ENCODE results near the gene EML4.
"Not testable (repeated sequence)": the region's sequence is repeated elsewhere in the genome, so short reads cannot be mapped to it uniquely, and the experiment has no call there.

The EML4 gene

GRCh38 chr2:42169100-42169873 lies at the start of gene EML4:
TSS of gene EML4 (plus strand) at chr2:42169353. CDS start at chr2:42169612, 259 bp downstream.
- no peak for TF ChIP-seq CTCF (IDR thresholded peaks at IDR 0.05; ENCODE audit: control extremely low read depth, extremely low read depth, low read depth, missing control alignments)

GRCh38 chr2:42123426-42123825 lies 45.7 kb upstream of the EML4 start:
- CTCF ChIA-PET, result interaction anchor here (1.2 to 1.4 kb wide), 2 partner anchors 10 to 27 kb away, joined by 4 read pairs; no protein-coding TSS in a partner anchor

More at GRCh38 chr2:42169100-42169873, at the start of gene EML4:
- ChIA-PET POLR2A (no interaction called here), CTCF (interaction anchor here (1.5 kb wide), 1 partner anchor 73 kb away, joined by 3 read pairs; no protein-coding TSS in a partner anchor)
- DNase-seq (ENCODE audit: extremely low spot score), result peak; percentile 94

GRCh38 chr2:42124011-42124785 lies 45.0 kb upstream of the EML4 start:
- ChIA-PET POLR2A (interaction anchor here (0.8 kb wide), 1 partner anchor 9 kb away, joined by 5 read pairs; no protein-coding TSS in a partner anchor), CTCF (interaction anchor here (1.2 to 1.6 kb wide), 5 partner anchors 11 to 38 kb away, joined by 3 to 6 read pairs (median 4); no protein-coding TSS in a partner anchor)
- no peak for TF ChIP-seq CTCF (IDR thresholded peaks at IDR 0.05; ENCODE audit: control extremely low read depth, extremely low read depth, low read depth, missing control alignments)
- no peak for DNase-seq (ENCODE audit: extremely low spot score)

More at GRCh38 chr2:42123426-42123825, 45.7 kb upstream of the EML4 start:
- POLR2A ChIA-PET, result no interaction called here
- no peak for TF ChIP-seq CTCF (IDR thresholded peaks at IDR 0.05; ENCODE audit: control extremely low read depth, extremely low read depth, low read depth, missing control alignments)
- DNase-seq (ENCODE audit: extremely low spot score), result no peak

GRCh38 chr2:42125841-42126594 lies 43.1 kb upstream of the EML4 start:
- DNase-seq (ENCODE audit: extremely low spot score), result no peak
- no peak for TF ChIP-seq CTCF (IDR thresholded peaks at IDR 0.05; ENCODE audit: control extremely low read depth, extremely low read depth, low read depth, missing control alignments)
- POLR2A ChIA-PET, result interaction anchor here (0.6 kb wide), 1 partner anchor 650 kb away, joined by 3 read pairs; no protein-coding TSS in a partner anchor
- CTCF ChIA-PET, result interaction anchor here (0.9 to 1.6 kb wide), 8 partner anchors 10 to 111 kb away, joined by 3 to 7 read pairs (median 4); no protein-coding TSS in a partner anchor

- not testable (repeated sequence) for DNase-seq (ENCODE audit: extremely low spot score)
Measured at GRCh38 chr2:42126873-42127272, 42.3 kb upstream of the EML4 start.

GRCh38 chr2:42127425-42128424 lies 41.4 kb upstream of the EML4 start:
- peak; percentile 45 for DNase-seq (ENCODE audit: extremely low spot score)
- ChIA-PET POLR2A (no interaction called here), CTCF (interaction anchor here (0.9 to 1.9 kb wide), 6 partner anchors 11 to 111 kb away, joined by 3 to 6 read pairs (median 3); no protein-coding TSS in a partner anchor)
- no peak for TF ChIP-seq CTCF (IDR thresholded peaks at IDR 0.05; ENCODE audit: control extremely low read depth, extremely low read depth, low read depth, missing control alignments)

More at GRCh38 chr2:42126873-42127272, 42.3 kb upstream of the EML4 start:
- CTCF ChIA-PET, result interaction anchor here (1.0 kb wide), 1 partner anchor 17 kb away, joined by 3 read pairs; no protein-coding TSS in a partner anchor
- POLR2A ChIA-PET, result not testable (repeated sequence)

Measured in GM10248 (cell line).